ENCODE measurements around the gene TOR1A.
"Not testable (repeated sequence)": the region's sequence is repeated elsewhere in the genome, so short reads cannot be mapped to it uniquely, and the experiment has no call there.

Gene TOR1A

GRCh38 chr9:129776938-129777768 is 46.8 kb downstream of the TOR1A start:
- Histone ChIP-seq H2AFZ (peak overlapping the region; percentile 62), H3K4me3 (ENCODE audit: low read depth, low read length) (no peak overlapping the region), H3K27ac (peak overlapping the region; percentile 15), H3K27me3 (ENCODE audit: control insufficient read depth, insufficient read depth, low read length) (no peaks in the 10 kb centered on the region), H3K4me1 (no peaks in the 10 kb centered on the region), H3K4me2 (ENCODE audit: low read length) (no peak overlapping the region), H3K36me3 (ENCODE audit: control insufficient read depth, insufficient read depth, low read length) (no peaks in the 10 kb centered on the region), H3K9ac (no peak overlapping the region), H3K79me2 (no peaks in the 10 kb centered on the region), H3K9me3 (ENCODE audit: control insufficient read depth, low read length) (no peaks in the 10 kb centered on the region)
- no peak for TF ChIP-seq CTCF (IDR thresholded peaks at IDR 0.05)

GRCh38 chr9:129776566-129776937 is 47.4 kb downstream of the TOR1A start:
- no peaks in the 10 kb centered on the region for H3K4me1 ChIP-seq
- no peak overlapping the region for H2AFZ ChIP-seq
- TF ChIP-seq CTCF (IDR thresholded peaks at IDR 0.05), result no peak
- no peaks in the 10 kb centered on the region for H3K27me3 ChIP-seq (ENCODE audit: control insufficient read depth, insufficient read depth, low read length)
- no peaks in the 10 kb centered on the region for H3K36me3 ChIP-seq (ENCODE audit: control insufficient read depth, insufficient read depth, low read length)
- H3K4me2 ChIP-seq (ENCODE audit: low read length), result no peak overlapping the region
- H3K27ac ChIP-seq, result peak overlapping the region; percentile 15
- no peak overlapping the region for H3K4me3 ChIP-seq (ENCODE audit: low read depth, low read length)
- no peaks in the 10 kb centered on the region for H3K79me2 ChIP-seq
- no peaks in the 10 kb centered on the region for H3K9me3 ChIP-seq (ENCODE audit: control insufficient read depth, low read length)
- no peak overlapping the region for H3K9ac ChIP-seq

GRCh38 chr9:129776096-129776495 is 47.8 kb downstream of the TOR1A start:
- not testable (repeated sequence) for H3K79me2 ChIP-seq; H3K27ac ChIP-seq; H3K9ac ChIP-seq; H3K27me3 ChIP-seq (ENCODE audit: control insufficient read depth, insufficient read depth, low read length); H3K4me2 ChIP-seq (ENCODE audit: low read length); H2AFZ ChIP-seq; H3K4me3 ChIP-seq (ENCODE audit: low read depth, low read length); H3K9me3 ChIP-seq (ENCODE audit: control insufficient read depth, low read length); H3K36me3 ChIP-seq (ENCODE audit: control insufficient read depth, insufficient read depth, low read length); H3K4me1 ChIP-seq

- TF ChIP-seq CTCF (IDR thresholded peaks at IDR 0.05), result no peak
- Histone ChIP-seq H3K27ac (no peak overlapping the region), H3K4me1 (no peaks in the 10 kb centered on the region), H3K4me2 (ENCODE audit: low read length) (no peak overlapping the region), H3K9me3 (ENCODE audit: control insufficient read depth, low read length) (no peaks in the 10 kb centered on the region), H3K36me3 (ENCODE audit: control insufficient read depth, insufficient read depth, low read length) (no peaks in the 10 kb centered on the region), H3K79me2 (no peaks in the 10 kb centered on the region), H3K4me3 (ENCODE audit: low read depth, low read length) (no peak overlapping the region), H3K9ac (no peak overlapping the region), H3K27me3 (ENCODE audit: control insufficient read depth, insufficient read depth, low read length) (no peaks in the 10 kb centered on the region), H2AFZ (no peak overlapping the region)
Measured at GRCh38 chr9:129775448-129775798, 48.5 kb downstream of the TOR1A start.

- TF ChIP-seq CTCF (IDR thresholded peaks at IDR 0.05), result no peak
- Histone ChIP-seq H3K9me3 (ENCODE audit: control insufficient read depth, low read length) (no peaks in the 10 kb centered on the region), H3K4me3 (ENCODE audit: low read depth, low read length) (no peak overlapping the region), H3K36me3 (ENCODE audit: control insufficient read depth, insufficient read depth, low read length) (no peaks in the 10 kb centered on the region), H3K27me3 (ENCODE audit: control insufficient read depth, insufficient read depth, low read length) (no peaks in the 10 kb centered on the region), H2AFZ (no peak overlapping the region), H3K9ac (no peak overlapping the region), H3K4me2 (ENCODE audit: low read length) (no peak overlapping the region), H3K27ac (no peak overlapping the region), H3K79me2 (no peaks in the 10 kb centered on the region), H3K4me1 (no peaks in the 10 kb centered on the region)
Measured at GRCh38 chr9:129774791-129775447, 49.0 kb downstream of the TOR1A start.

Measured in parathyroid adenoma (tissue), 2 donors.